Esophagus (tissue), 2 donors: ENCODE data around the gene SIRPB1. TPM values are rescaled to one million over a fixed set of nuclear protein-coding genes. Genes with fewer than 3 reads are reported as not detected.
A peak's percentile ranks its signal among the peaks of the same experiment; 100 is the strongest.

ENCODE experiments used
- H3K27ac ChIP-seq, 2 donors: one replicate each; pipeline ENCODE4 v1.5.1; 2013; ENCODE audit warnings: low read depth in 2 of 2, mild to moderate bottlenecking in 2 of 2, inconsistent platforms in 1 of 2, low read length in 1 of 2, moderate library complexity in 1 of 2
- H3K27me3 ChIP-seq, 2 donors: one replicate each; pipeline ENCODE4 v1.6.1; 2013; ENCODE audit warnings: low read length in 2 of 2, control low read depth in 1 of 2, mild to moderate bottlenecking in 1 of 2; ENCODE audit not compliant: insufficient read depth in 2 of 2, control insufficient read depth in 1 of 2
- H3K36me3 ChIP-seq, 2 donors: one replicate each; pipeline ENCODE4 v1.6.1; 2013; ENCODE audit warnings: low read length in 1 of 2; ENCODE audit not compliant: control insufficient read depth in 2 of 2, insufficient read depth in 2 of 2
- H3K4me1 ChIP-seq, 2 donors: one replicate each; pipeline ENCODE4 v1.6.1; 2013; ENCODE audit warnings: low read length in 1 of 2; ENCODE audit not compliant: control insufficient read depth in 2 of 2, insufficient read depth in 2 of 2
- H3K4me3 ChIP-seq, 2 donors: one replicate each; pipeline ENCODE4 v1.5.1; 2013; ENCODE audit warnings: low read length in 2 of 2, mild to moderate bottlenecking in 2 of 2, low read depth in 1 of 2, moderate library complexity in 1 of 2
- H3K9me3 ChIP-seq, 2 donors: one replicate each; pipeline ENCODE4 v1.6.1; 2013; ENCODE audit warnings: mild to moderate bottlenecking in 2 of 2, low read depth in 1 of 2, low read length in 1 of 2, moderate library complexity in 1 of 2; ENCODE audit not compliant: control insufficient read depth in 2 of 2, insufficient read depth in 1 of 2
- whole genome bisulfite sequencing, 2 donors: extraction: QIAGEN DNeasy Blood & Tissue Kit; methylation state at CpG; one replicate each; pipeline ENCODE4 v1.1.7; 2013; 5-methylcytosine and 5-hydroxymethylcytosine counted together
- polyA plus RNA-seq, 2 donors: library from polyadenylated mRNA; stranded (reverse); fragments of 200-250 nt; gene quantifications; one replicate each; pipeline ENCODE4 v1.2.3, GENCODE V29; 2013
- donor health status: healthy with polysubstance abuse.
- donor health status: Bipolar disorder and iron deficiency.

Gene SIRPB1
- polyA plus RNA-seq, 2 donors: 0.33 TPM

DNA sequence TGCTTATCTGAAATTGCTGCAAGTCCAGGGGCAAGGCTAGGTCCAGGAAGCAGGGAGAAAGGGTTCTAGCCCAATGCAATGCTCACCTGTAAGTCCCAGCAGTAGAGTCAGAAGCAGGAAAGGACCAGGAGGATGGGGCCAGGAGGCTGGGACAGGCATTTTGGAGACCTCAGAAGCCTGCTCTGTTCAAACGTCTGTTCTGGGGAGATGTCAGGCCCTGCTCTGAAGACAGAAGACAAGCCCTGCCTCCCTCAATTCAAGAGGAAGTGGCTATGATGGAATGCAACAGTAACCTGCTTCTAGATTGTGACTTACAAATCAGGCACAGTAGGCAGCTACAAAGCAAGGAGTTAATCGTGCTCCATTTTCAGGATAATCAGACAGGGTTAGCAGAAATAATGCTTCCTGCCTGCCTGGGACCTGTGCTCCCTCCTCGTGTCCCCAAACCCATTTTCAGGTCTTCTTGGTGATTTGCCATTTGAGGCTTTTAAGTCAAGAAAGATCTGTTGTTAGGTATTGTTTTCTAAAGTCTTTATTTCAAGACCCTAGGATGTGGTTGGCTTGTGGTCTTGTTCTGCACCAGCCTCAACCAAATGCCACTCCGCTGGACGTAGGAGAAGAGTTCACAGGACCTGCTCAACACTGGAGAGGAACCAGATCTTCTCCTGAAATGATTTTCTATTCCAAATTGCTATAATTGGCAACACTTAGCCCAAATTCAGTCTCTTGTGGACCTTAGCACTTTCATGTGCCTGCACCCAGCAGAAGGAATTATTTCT lies 37.9 kb upstream of the SIRPB1 start, which contains the start of gene SIRPG:
TSS of gene SIRPG (minus strand) at position 224 of the 779 bp plus-strand sequence. CDS start at position 159, 65 bp downstream.
- H3K27ac ChIP-seq: peak within 1 kb of the TSS; percentile 13 to 15
- WGBS, 2 donors: 59% methylated on average over 5 of the region's 5 CpGs
- H3K4me1 ChIP-seq: no peaks in the 10 kb centered on the region
- no peaks in the 10 kb centered on the region for H3K9me3 ChIP-seq
- H3K36me3 ChIP-seq: no peaks in the 10 kb centered on the region
- H3K4me3 ChIP-seq: no peak within 1 kb of the TSS
- H3K27me3 ChIP-seq: no peaks in the 10 kb centered on the region

GRCh38 chr20:1656844-1657243 lies 37.0 kb upstream of the SIRPB1 start:
- Histone ChIP-seq H3K27me3 (no peaks in the 10 kb centered on the region), H3K36me3 (no peaks in the 10 kb centered on the region), H3K27ac (no peak overlapping the region), H3K4me1 (no peaks in the 10 kb centered on the region), H3K9me3 (no peaks in the 10 kb centered on the region), H3K4me3 (no peak overlapping the region)
- 75 to 82% methylated on average over 5 of the region's 5 CpGs for WGBS, 2 donors

GRCh38 chr20:1654996-1655395 lies 35.2 kb upstream of the SIRPB1 start:
- Histone ChIP-seq H3K36me3 (no peaks in the 10 kb centered on the region), H3K9me3 (no peaks in the 10 kb centered on the region), H3K27ac (no peak overlapping the region), H3K4me3 (no peak overlapping the region), H3K27me3 (no peaks in the 10 kb centered on the region), H3K4me1 (no peaks in the 10 kb centered on the region)

DNA sequence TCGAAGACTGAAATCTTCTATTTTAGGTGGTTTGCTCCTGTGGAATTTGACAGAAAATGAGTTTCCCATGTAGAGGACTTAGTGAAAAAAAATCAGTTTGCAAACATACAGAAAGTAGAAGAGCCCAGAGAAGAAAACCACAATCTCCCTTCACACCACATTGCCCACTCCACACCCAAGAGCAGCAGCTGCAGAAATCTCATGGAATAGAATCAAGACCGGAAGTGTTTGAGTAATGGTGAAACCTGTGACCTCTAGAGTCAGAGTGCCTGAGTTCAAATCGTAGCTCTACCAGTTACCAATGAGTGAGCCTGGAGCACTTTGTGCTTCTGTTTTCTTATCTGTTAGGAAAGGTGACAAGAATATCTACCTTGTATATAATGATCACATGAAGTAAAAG lies 33.2 kb upstream of the SIRPB1 start:
- Histone ChIP-seq H3K9me3 (no peaks in the 10 kb centered on the region), H3K36me3 (no peaks in the 10 kb centered on the region), H3K27me3 (no peaks in the 10 kb centered on the region), H3K4me1 (no peaks in the 10 kb centered on the region), H3K27ac (no peak overlapping the region), H3K4me3 (no peak overlapping the region)
- 56 to 64% methylated on average over 3 of the region's 3 CpGs for WGBS, 2 donors

GRCh38 chr20:1652104-1652503 lies 32.3 kb upstream of the SIRPB1 start:
- no peaks in the 10 kb centered on the region for H3K36me3 ChIP-seq
- no peaks in the 10 kb centered on the region for H3K4me1 ChIP-seq
- H3K27me3 ChIP-seq: no peaks in the 10 kb centered on the region
- no peak overlapping the region for H3K27ac ChIP-seq
- 33 to 66% methylated on average over 1 of the region's 1 CpG for WGBS, 2 donors
- H3K4me3 ChIP-seq: no peak overlapping the region
- H3K9me3 ChIP-seq: no peaks in the 10 kb centered on the region

DNA sequence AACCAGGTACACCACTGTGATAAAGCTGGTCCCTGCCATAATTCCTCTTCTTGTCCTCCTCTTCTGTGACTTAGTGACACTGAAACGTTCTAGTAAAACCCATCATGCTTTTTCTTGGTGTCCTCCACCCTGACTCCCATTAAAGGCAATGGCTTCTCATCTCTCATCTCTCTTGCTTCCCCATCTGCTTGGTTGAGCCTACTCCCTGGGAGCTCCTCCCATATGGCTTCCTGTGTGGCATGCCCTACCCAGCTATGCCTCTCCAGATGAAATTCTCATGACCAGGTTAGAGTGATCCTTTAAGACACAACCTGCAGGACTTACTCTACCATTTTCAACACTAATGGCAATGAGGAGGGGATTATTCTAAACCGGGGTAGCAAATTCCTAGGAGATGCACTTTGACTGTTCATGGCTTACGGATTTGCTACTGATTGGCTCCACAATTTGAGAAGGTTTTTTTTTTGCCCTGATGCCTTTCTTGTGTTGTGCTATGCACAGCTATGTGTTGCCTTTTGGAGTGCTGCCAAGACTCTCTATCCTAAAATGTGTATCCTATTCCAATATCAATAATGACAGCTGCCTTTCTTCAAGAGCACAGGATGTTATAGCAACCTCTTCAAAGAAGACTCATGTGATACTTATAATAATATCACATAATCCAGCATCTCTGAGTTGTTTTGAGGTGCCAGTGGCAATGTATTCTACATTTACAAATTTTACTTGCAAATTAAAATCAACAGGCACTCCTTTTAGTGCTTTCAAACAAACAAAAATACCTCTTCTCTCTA lies 31.7 kb upstream of the SIRPB1 start:
- H3K9me3 ChIP-seq: no peaks in the 10 kb centered on the region
- H3K27me3 ChIP-seq: no peaks in the 10 kb centered on the region
- WGBS, 2 donors: 55 to 63% methylated on average over 3 of the region's 3 CpGs
- no peak overlapping the region for H3K27ac ChIP-seq
- H3K4me3 ChIP-seq: no peak overlapping the region
- no peaks in the 10 kb centered on the region for H3K36me3 ChIP-seq
- H3K4me1 ChIP-seq: no peaks in the 10 kb centered on the region

- no peaks in the 10 kb centered on the region for H3K9me3 ChIP-seq
- 61 to 68% methylated on average over 5 of the region's 5 CpGs for WGBS, 2 donors
- H3K4me1 ChIP-seq: no peaks in the 10 kb centered on the region
- no peaks in the 10 kb centered on the region for H3K27me3 ChIP-seq
- no peak overlapping the region for H3K27ac ChIP-seq
- no peaks in the 10 kb centered on the region for H3K36me3 ChIP-seq
- H3K4me3 ChIP-seq: no peak overlapping the region
Observed at GRCh38 chr20:1648101-1648500, 28.3 kb upstream of the SIRPB1 start.

DNA sequence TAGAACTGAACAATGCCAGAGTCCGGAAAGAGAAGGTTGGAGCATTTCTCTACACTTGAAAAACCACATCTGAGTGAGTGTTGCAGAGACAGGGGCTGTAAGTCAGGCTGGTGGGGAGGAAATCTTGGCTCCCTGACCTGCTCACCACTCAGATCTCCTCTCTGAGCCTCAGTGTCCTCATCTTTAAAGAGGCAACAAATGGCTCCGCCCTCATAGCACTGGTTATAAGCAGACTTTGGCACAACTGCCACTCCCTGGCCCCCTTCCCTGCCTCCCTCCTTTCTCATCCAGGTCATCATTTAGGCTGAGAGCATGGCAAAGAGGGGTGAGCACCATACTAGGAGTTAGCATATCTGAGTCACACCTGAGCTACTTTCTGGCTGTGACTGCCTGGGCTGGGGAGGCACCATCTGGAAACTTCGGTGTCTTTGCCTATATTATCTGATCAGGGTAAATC lies 27.2 kb upstream of the SIRPB1 start:
- no peak overlapping the region for H3K27ac ChIP-seq
- H3K4me3 ChIP-seq: no peak overlapping the region
- H3K4me1 ChIP-seq: no peaks in the 10 kb centered on the region
- no peaks in the 10 kb centered on the region for H3K36me3 ChIP-seq
- H3K9me3 ChIP-seq: no peaks in the 10 kb centered on the region
- H3K27me3 ChIP-seq: no peaks in the 10 kb centered on the region
- WGBS, 2 donors: 75 to 94% methylated on average over 3 of the region's 3 CpGs

- H3K9me3 ChIP-seq: no peaks in the 10 kb centered on the region
- H3K4me3 ChIP-seq: no peak overlapping the region
- no peaks in the 10 kb centered on the region for H3K36me3 ChIP-seq
- no peak overlapping the region for H3K27ac ChIP-seq
- no peaks in the 10 kb centered on the region for H3K27me3 ChIP-seq
- no peaks in the 10 kb centered on the region for H3K4me1 ChIP-seq
- 92 to 93% methylated on average over 8 of the region's 8 CpGs for WGBS, 2 donors
Observed at GRCh38 chr20:1644101-1644962, 24.5 kb upstream of the SIRPB1 start.
